Smooth muscle cell (in vitro differentiated cells): ENCODE data around the gene DHRS7C. TPM values are rescaled to one million over a fixed set of nuclear protein-coding genes. Genes with fewer than 3 reads are reported as not detected.

Experiments
- DNase-seq: peaks from one replicate; lab custom pipeline; 2025; ENCODE audit not compliant: unreplicated experiment; lab: John Stamatoyannopoulos, UW
- H2AFZ ChIP-seq: fragments of 200-600 bp; sonication (generic); 2 replicates; pipeline ENCODE4 v1.6.0; 2016; ENCODE audit warnings: antibody characterized with exemption, low read depth, mild to moderate bottlenecking
- H3F3A ChIP-seq: fragments of 200-600 bp; sonication (generic); 2 replicates; pipeline ENCODE4 v1.6.0; 2017; ENCODE audit warnings: antibody characterized with exemption, low read depth
- H3K27ac ChIP-seq: fragments of 200-600 bp; sonication (generic); 2 replicates; pipeline ENCODE4 v1.5.1; 2016; ENCODE audit warnings: low read depth, mild to moderate bottlenecking
- H3K27me3 ChIP-seq: fragments of 200-600 bp; sonication (generic); 2 replicates; pipeline ENCODE4 v1.6.1; 2016; ENCODE audit warnings: low read depth, mild to moderate bottlenecking
- H3K36me3 ChIP-seq: fragments of 200-600 bp; sonication (generic); 2 replicates; pipeline ENCODE4 v1.5.1; 2016; ENCODE audit warnings: low read depth
- H3K4me1 ChIP-seq: fragments of 200-600 bp; sonication (generic); 2 replicates; pipeline ENCODE4 v1.5.1; 2016; ENCODE audit warnings: low read depth
- H3K4me2 ChIP-seq: fragments of 200-600 bp; sonication (generic); 2 replicates; pipeline ENCODE4 v1.6.0; 2016; ENCODE audit warnings: mild to moderate bottlenecking
- H3K4me3 ChIP-seq: fragments of 200-600 bp; sonication (generic); 2 replicates; pipeline ENCODE4 v1.5.1; 2016; ENCODE audit warnings: mild to moderate bottlenecking
- H3K79me2 ChIP-seq: fragments of 200-600 bp; sonication (generic); 2 replicates; pipeline ENCODE4 v1.6.0; 2016; ENCODE audit warnings: low read depth, mild to moderate bottlenecking
- H3K9ac ChIP-seq: fragments of 200-600 bp; sonication (generic); 2 replicates; pipeline ENCODE4 v1.6.0; 2016; ENCODE audit warnings: low read depth
- H3K9me3 ChIP-seq: fragments of 200-600 bp; sonication (generic); replicated peaks from 2 replicates; pipeline ENCODE4 v1.5.1; 2016; ENCODE audit warnings: low read depth
- H4K20me1 ChIP-seq: fragments of 200-600 bp; sonication (generic); 2 replicates; pipeline ENCODE4 v1.6.0; 2016; ENCODE audit warnings: low read depth
- CTCF ChIP-seq: fragments of 200-600 bp; sonication (generic); IDR thresholded peaks from 2 replicates; pipeline ENCODE4 v1.5.1; 2017; ENCODE audit warnings: borderline replicate concordance, mild to moderate bottlenecking, antibody characterized with exemption; ENCODE audit not compliant: insufficient read depth, poor library complexity, severe bottlenecking
- WGBS: methylation state at CpG from one replicate; pipeline ENCODE4 v1.1.7; 2016; ENCODE audit warnings: low lambda C conversion rate; 5-methylcytosine and 5-hydroxymethylcytosine counted together
- polyA plus RNA-seq: library from polyadenylated mRNA; unstranded; fragments of >200 nt; fragmentation: Nextera tagmentation; extraction: Ambion mirVana; gene quantifications from 2 replicates; pipeline ENCODE4 v1.2.1, GENCODE V29; 2016
- total RNA-seq: library from RNA; depleted of rRNA; stranded (reverse); fragments of >200 nt; gene quantifications from 2 replicates; pipeline ENCODE4 v1.2.3, GENCODE V29; 2014

Gene DHRS7C
- total and polyA plus RNA-seq, 2 experiments from 2014 or later = not detected

GRCh38 chr17:9725575-9725974 lies 65.8 kb downstream of the DHRS7C start:
- Histone ChIP-seq H2AFZ (no peak overlapping the region), H3K27me3 (no peaks in the 10 kb centered on the region), H3K4me2 (no peak overlapping the region), H3K9me3 (no peaks in the 10 kb centered on the region), H3K79me2 (no peaks in the 10 kb centered on the region), H3K4me3 (no peak overlapping the region), H3F3A (no peaks in the 10 kb centered on the region), H3K36me3 (no peaks in the 10 kb centered on the region), H3K27ac (no peak overlapping the region), H4K20me1 (no peaks in the 10 kb centered on the region), H3K9ac (no peak overlapping the region), H3K4me1 (peaks cover 7% of the 10 kb centered on the region)
- TF ChIP-seq CTCF = no peak
- no peak for DNase-seq
- WGBS = 86% methylated on average over 9 of the region's 9 CpGs

Other genes starting within 250 kb of the DHRS7C start
- gene STX8, start 215.8 kb downstream of the DHRS7C start, total RNA-seq = 50.6 and 63.8 TPM in 2 replicates
- gene STX8, start 215.8 kb downstream of the DHRS7C start, polyA plus RNA-seq = 86.2 and 88.5 TPM in 2 replicates
- not detected in 2 replicates for gene CFAP52, start 214.9 kb downstream of the DHRS7C start, total RNA-seq
- gene CFAP52, start 214.9 kb downstream of the DHRS7C start, polyA plus RNA-seq = not detected in 2 replicates
- gene USP43, start 146.1 kb downstream of the DHRS7C start, total RNA-seq = 2.6 and 2.7 TPM in 2 replicates
- 2.0 and 3.9 TPM in 2 replicates for gene USP43, start 146.1 kb downstream of the DHRS7C start, polyA plus RNA-seq
- gene GSG1L2, start 30.5 kb upstream of the DHRS7C start, total RNA-seq = not detected in 2 replicates
- gene GSG1L2, start 30.5 kb upstream of the DHRS7C start, polyA plus RNA-seq = not detected in 2 replicates
- 0.18 and 0.45 TPM in 2 replicates for gene GLP2R, start 34.3 kb upstream of the DHRS7C start, total RNA-seq
- 0.03 and 0.73 TPM in 2 replicates for gene GLP2R, start 34.3 kb upstream of the DHRS7C start, polyA plus RNA-seq
- 2.2 and 4.0 TPM in 2 replicates for gene RCVRN, start 113.7 kb upstream of the DHRS7C start, total RNA-seq
- 3.2 and 3.7 TPM in 2 replicates for gene RCVRN, start 113.7 kb upstream of the DHRS7C start, polyA plus RNA-seq